Heart left ventricle (tissue), 16 donors: ENCODE measurements around the gene SLX9. TPM values are rescaled to one million over a fixed set of nuclear protein-coding genes. Genes with fewer than 3 reads are reported as not detected.

ENCODE experiments used
- ATAC-seq, 4 donors: fragments of 200-7000 bp; cut with Tn5 transposase; one replicate each; pipeline ENCODE4 v1.9.1; 2020 to 2022; ENCODE audit warnings: moderate library complexity in 4 of 4, mild to moderate bottlenecking in 3 of 4, moderate number of reproducible peaks in 1 of 4
- DNase-seq, 5 donors: peaks; one replicate each; pipeline ENCODE4 v3.0.0-alpha.2; 2020
- H3K27ac ChIP-seq, 12 donors: fragments of 200-600 bp; sonication (generic) in 4 of 12; one replicate each; pipeline versions ENCODE4 v1.5.0 to v1.8.0; 2016 to 2022; ENCODE audit warnings: mild to moderate bottlenecking in 2 of 12
- H3K27me3 ChIP-seq, 9 donors: fragments of 200-600 bp; sonication (generic) in 2 of 9; one replicate each; pipeline versions ENCODE4 v1.5.1 to v1.8.0; 2016 to 2022; ENCODE audit warnings: mild to moderate bottlenecking in 3 of 9
- H3K36me3 ChIP-seq, 9 donors: fragments of 200-600 bp; sonication (generic) in 2 of 9; one replicate each; pipeline versions ENCODE4 v1.5.0 to v1.8.0; 2018 to 2022; ENCODE audit warnings: mild to moderate bottlenecking in 2 of 9
- H3K4me1 ChIP-seq, 12 donors: fragments of 200-600 bp; sonication (generic) in 4 of 12; one replicate each; pipeline versions ENCODE4 v1.5.0 to v1.8.0; 2016 to 2022; ENCODE audit warnings: mild to moderate bottlenecking in 3 of 12
- H3K4me3 ChIP-seq, 12 donors: fragments of 200-600 bp; sonication (generic) in 4 of 12; one replicate each; pipeline versions ENCODE4 v1.5.0 to v1.8.0; 2017 to 2022; ENCODE audit warnings: mild to moderate bottlenecking in 9 of 12, moderate library complexity in 4 of 12
- H3K9me3 ChIP-seq, 12 donors: fragments of 200-600 bp; sonication (generic) in 4 of 12; one replicate each; pipeline versions ENCODE4 v1.5.0 to v1.8.0; 2016 to 2022; ENCODE audit warnings: mild to moderate bottlenecking in 1 of 12
- POLR2A ChIP-seq, 2 donors: fragments of 450-650 bp; IDR thresholded peaks; one replicate each; pipeline ENCODE4 v1.6.1; 2017; ENCODE audit warnings: antibody characterized with exemption in 2 of 2, mild to moderate bottlenecking in 2 of 2, moderate library complexity in 2 of 2
- WGBS, 4 donors: extraction: QIAGEN DNeasy Blood & Tissue Kit in 2 of 4; methylation state at CpG; one replicate each; pipeline versions ENCODE4 v1.1.5 to v1.1.7; 2013 to 2018; 5-methylcytosine and 5-hydroxymethylcytosine counted together
- intact Hi-C, 10 donors: fragments of 100-400 bp; cut with DNase I; formaldehyde crosslinking; loops; one replicate each; pipeline versions ENCODE4 v1.11.1 to v1.14.2; 2022
- polyA plus RNA-seq, 2 donors: library from polyadenylated mRNA; stranded (reverse); fragments of 200-250 nt; gene quantifications; one replicate each; pipeline ENCODE4 v1.2.3, GENCODE V29; 2013
- total RNA-seq, 9 donors: library from RNA; depleted of rRNA in 2 of 9; stranded (reverse); fragments of >200 nt in 2 of 9; fragmentation: NEBNext Ultra II Directional in 3 of 9; extraction: Animal tissue kit (Norgen Biotek cat#: 25700) in 3 of 9; gene quantifications; one replicate each; pipeline versions ENCODE4 v1.1.0 to v1.2.4, GENCODE V29; 2016 to 2023
- TF ChIP-seq, protein P1 (sequence below), 12 donors: fragments of 200-600 bp; sonication (generic) in 4 of 12; IDR thresholded peaks; one replicate each; pipeline versions ENCODE4 v1.5.0 to v1.8.0; 2018 to 2022; ENCODE audit warnings: antibody characterized with exemption in 12 of 12, mild to moderate bottlenecking in 5 of 12
- donor health status: ischemic (EF 13 %, LVEDD 7.1; RV severe dilation, severe dysfunction).
- donor health status: healthy with polysubstance abuse.
- donor health status: DM: no; HTN: yes; CAD: no.
- donor health status: DM: no; HTN: no; CAD: no.
- donor health status: ischemic (EF 25% LVEDD 6.9; RV normal size, moderate dysfunction).
- donor health status: ischemic (EF 25% LVEDD 5.7; RV mildly dilated, moderate dysfunction).
- donor health status: healthy.
- donor health status: DM: yes; HTN: yes; CAD: no.
- donor health status: ischemic (EF 35%, LVEDD 5.7; RV mildly dilated, moderate dysfunction).
- donor health status: nonischemic (EF 11% LVEDD 7.7; RV severe dilation, severe dysfunction).
- donor health status: DM: yes; HTN: yes; CAD: no.
- donor health status: PGD.
- donor health status: ischemic (EF 29% LVEDD 5.4; RV normal size, mild dysfunction).
- donor health status: nonischemic (EF 23%, LVEDD 6.1; RV moderate dilation, normal function).

Gene SLX9
- total and polyA plus RNA-seq, 11 donors = 38.5 to 77.8 (median 49.1) TPM

GRCh38 chr21:44983421-44984206, 43.8 kb downstream of the SLX9 start:
- Histone ChIP-seq H3K27ac (peak overlapping the region in 7 of 12 donors; percentile 55 to 91 (median 72)), H3K36me3 (peaks cover 0 to 2% (median 0%) of the 10 kb centered on the region in 9 donors), H3K4me3 (no peak overlapping the region), H3K27me3 (no peaks in the 10 kb centered on the region), H3K9me3 (no peaks in the 10 kb centered on the region), H3K4me1 (peaks cover 0 to 28% (median 10%) of the 10 kb centered on the region in 12 donors)
- ATAC-seq (no peak), DNase-seq (peak in 3 of 5 donors; percentile 15 to 37 (median 28))
- TF ChIP-seq, protein P1, sequence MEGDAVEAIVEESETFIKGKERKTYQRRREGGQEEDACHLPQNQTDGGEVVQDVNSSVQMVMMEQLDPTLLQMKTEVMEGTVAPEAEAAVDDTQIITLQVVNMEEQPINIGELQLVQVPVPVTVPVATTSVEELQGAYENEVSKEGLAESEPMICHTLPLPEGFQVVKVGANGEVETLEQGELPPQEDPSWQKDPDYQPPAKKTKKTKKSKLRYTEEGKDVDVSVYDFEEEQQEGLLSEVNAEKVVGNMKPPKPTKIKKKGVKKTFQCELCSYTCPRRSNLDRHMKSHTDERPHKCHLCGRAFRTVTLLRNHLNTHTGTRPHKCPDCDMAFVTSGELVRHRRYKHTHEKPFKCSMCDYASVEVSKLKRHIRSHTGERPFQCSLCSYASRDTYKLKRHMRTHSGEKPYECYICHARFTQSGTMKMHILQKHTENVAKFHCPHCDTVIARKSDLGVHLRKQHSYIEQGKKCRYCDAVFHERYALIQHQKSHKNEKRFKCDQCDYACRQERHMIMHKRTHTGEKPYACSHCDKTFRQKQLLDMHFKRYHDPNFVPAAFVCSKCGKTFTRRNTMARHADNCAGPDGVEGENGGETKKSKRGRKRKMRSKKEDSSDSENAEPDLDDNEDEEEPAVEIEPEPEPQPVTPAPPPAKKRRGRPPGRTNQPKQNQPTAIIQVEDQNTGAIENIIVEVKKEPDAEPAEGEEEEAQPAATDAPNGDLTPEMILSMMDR (IDR thresholded peaks at IDR 0.05) = no peak
- TF ChIP-seq POLR2A (IDR thresholded peaks at IDR 0.05) = no peak
- 86 to 91% (median 87%) methylated on average over 20 of the region's 22 CpGs for WGBS, 4 donors
- intact Hi-C loops = no loop called here

DNA sequence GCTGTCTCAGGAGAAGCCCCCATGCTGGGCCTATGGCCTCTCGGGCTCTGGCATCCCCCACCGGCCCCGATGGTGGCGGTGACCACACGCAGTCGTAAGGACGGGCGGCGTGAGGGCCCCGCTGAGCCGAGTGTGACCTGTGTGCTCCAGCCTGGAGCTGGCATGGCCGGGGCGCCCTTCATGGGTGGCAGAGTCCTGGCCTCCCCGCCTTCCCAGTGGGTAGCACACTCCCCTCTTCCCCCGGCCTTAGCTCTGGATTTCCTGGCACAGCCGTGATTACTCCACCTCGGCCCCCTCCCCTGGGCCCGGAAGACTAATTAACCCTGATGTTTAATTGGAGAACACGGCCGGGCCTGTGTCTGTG, 44.6 kb downstream of the SLX9 start:
- peaks cover 0 to 2% (median 0%) of the 10 kb centered on the region in 9 donors for H3K36me3 ChIP-seq
- no peak for TF ChIP-seq POLR2A (IDR thresholded peaks at IDR 0.05)
- TF ChIP-seq, protein P1 (IDR thresholded peaks at IDR 0.05) = no peak
- no peaks in the 10 kb centered on the region for H3K27me3 ChIP-seq
- 67 to 72% (median 68%) methylated on average over 4 to 20 of the region's 20 CpGs for WGBS, 4 donors
- DNase-seq = peak in 2 of 5 donors; percentile 20 to 28
- H3K9me3 ChIP-seq = no peaks in the 10 kb centered on the region
- peaks cover 0 to 33% (median 14%) of the 10 kb centered on the region in 12 donors for H3K4me1 ChIP-seq
- intact Hi-C loops = no loop called here
- ATAC-seq = no peak
- H3K27ac ChIP-seq = no peak overlapping the region
- H3K4me3 ChIP-seq = no peak overlapping the region

GRCh38 chr21:44984792-44985440, 45.1 kb downstream of the SLX9 start:
- peaks cover 0 to 38% (median 19%) of the 10 kb centered on the region in 12 donors for H3K4me1 ChIP-seq
- ATAC-seq (peak in 1 of 4 donors; percentile 4), DNase-seq (peak in 3 of 5 donors; percentile 23 to 60 (median 34))
- no peaks in the 10 kb centered on the region for H3K36me3 ChIP-seq
- TF ChIP-seq, protein P1 (IDR thresholded peaks at IDR 0.05) = no peak
- TF ChIP-seq POLR2A (IDR thresholded peaks at IDR 0.05) = no peak
- WGBS, 4 donors = 48 to 72% (median 64%) methylated on average over 8 to 26 of the region's 26 CpGs
- H3K27me3 ChIP-seq = no peaks in the 10 kb centered on the region
- H3K9me3 ChIP-seq = no peaks in the 10 kb centered on the region
- intact Hi-C loops = no loop called here
- H3K4me3 ChIP-seq = no peak overlapping the region
- peak overlapping the region in 1 of 12 donors; percentile 17 for H3K27ac ChIP-seq
